Measurements from ENCODE around the gene FATE1.

The FATE1 gene

DNA sequence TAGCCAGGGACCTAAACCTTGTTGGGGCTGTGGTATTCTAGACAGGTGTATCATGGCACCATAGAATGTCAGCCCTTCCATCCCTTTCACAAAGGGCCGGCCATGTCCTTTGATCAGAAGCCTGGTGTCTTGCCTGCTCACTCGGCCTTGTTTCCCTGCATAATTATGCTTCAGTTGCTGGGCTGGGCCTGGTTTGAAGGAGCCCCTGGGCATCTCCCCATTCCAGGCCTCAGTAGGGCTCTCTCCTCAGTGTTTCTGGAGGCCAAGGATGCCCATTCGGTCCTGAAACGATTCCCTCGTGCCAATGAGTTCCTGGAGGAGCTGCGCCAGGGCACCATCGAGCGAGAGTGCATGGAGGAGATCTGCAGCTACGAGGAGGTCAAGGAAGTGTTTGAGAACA is 16.1 kb upstream of the FATE1 start:
- Histone ChIP-seq H3K4me1 (ENCODE audit: insufficient read depth, insufficient read length) (no peaks in the 10 kb centered on the region), H3K36me3 (ENCODE audit: insufficient read depth, insufficient read length, low read length) (no peaks in the 10 kb centered on the region), H3K9ac (ENCODE audit: insufficient read length, low read depth) (no peak overlapping the region), H3K9me3 (ENCODE audit: insufficient read depth, low read length) (no peaks in the 10 kb centered on the region), H3K27me3 (ENCODE audit: insufficient read depth, insufficient read length) (no peaks in the 10 kb centered on the region), H3K4me3 (ENCODE audit: insufficient read length, low read depth) (no peak overlapping the region)
- no peak for TF ChIP-seq YY1 (IDR thresholded peaks at IDR 0.05; ENCODE audit: insufficient read depth, insufficient read length)
- no peak for TF ChIP-seq SUZ12 (IDR thresholded peaks at IDR 0.05; ENCODE audit: extremely low read depth, insufficient read depth, insufficient read length)
- TF ChIP-seq ZNF274 (IDR thresholded peaks at IDR 0.05; ENCODE audit: low read depth, low read length), result no peak
- no peak for DNase-seq (ENCODE audit: low read depth, low spot score)

DNA sequence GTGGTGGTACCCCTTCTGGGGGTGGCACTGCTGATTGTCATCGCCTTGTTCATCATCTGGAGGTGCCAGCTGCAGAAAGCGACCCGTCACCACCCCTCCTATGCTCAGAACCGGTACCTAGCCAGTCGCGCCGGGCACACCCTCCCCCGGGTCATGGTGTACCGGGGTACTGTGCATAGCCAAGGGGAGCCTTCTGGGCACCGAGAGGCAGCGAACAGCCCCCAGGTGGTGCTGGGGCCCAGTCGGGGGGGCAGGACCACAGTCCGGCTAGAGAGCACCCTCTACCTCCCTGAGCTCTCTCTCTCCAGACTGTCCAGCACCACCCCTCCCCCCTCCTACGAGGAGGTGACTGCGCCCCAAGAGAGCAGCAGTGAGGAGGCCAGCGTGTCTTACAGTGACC is 15.3 kb upstream of the FATE1 start:
- no peaks in the 10 kb centered on the region for H3K27me3 ChIP-seq (ENCODE audit: insufficient read depth, insufficient read length)
- no peaks in the 10 kb centered on the region for H3K4me1 ChIP-seq (ENCODE audit: insufficient read depth, insufficient read length)
- no peaks in the 10 kb centered on the region for H3K9me3 ChIP-seq (ENCODE audit: insufficient read depth, low read length)
- DNase-seq (ENCODE audit: low read depth, low spot score), result no peak
- H3K36me3 ChIP-seq (ENCODE audit: insufficient read depth, insufficient read length, low read length), result no peaks in the 10 kb centered on the region
- H3K9ac ChIP-seq (ENCODE audit: insufficient read length, low read depth), result no peak overlapping the region
- H3K4me3 ChIP-seq (ENCODE audit: insufficient read length, low read depth), result no peak overlapping the region
- TF ChIP-seq ZNF274 (IDR thresholded peaks at IDR 0.05; ENCODE audit: low read depth, low read length), result no peak
- TF ChIP-seq SUZ12 (IDR thresholded peaks at IDR 0.05; ENCODE audit: extremely low read depth, insufficient read depth, insufficient read length), result no peak
- TF ChIP-seq YY1 (IDR thresholded peaks at IDR 0.05; ENCODE audit: insufficient read depth, insufficient read length), result no peak

DNA sequence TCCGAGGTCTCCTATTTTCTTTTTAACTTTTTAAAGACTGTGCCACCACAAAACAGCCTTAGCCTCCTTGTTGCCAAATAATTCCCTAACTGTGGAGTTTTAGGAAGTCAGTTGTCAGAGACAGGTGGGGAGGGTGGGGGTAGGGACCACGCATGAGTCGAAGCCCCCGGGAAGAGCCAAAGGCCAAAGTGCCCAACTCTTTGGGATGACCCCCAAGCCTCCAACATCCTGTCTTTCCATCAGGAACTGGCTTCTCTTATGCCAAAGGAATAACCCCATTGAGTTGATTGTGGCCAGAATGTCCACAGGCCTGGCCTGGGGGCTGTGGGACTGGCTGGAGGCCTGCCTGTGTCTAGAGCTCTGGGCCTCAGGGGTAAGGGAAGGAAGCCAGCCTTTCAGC is 14.8 kb upstream of the FATE1 start:
- Histone ChIP-seq H3K4me1 (ENCODE audit: insufficient read depth, insufficient read length) (no peaks in the 10 kb centered on the region), H3K27me3 (ENCODE audit: insufficient read depth, insufficient read length) (no peaks in the 10 kb centered on the region), H3K36me3 (ENCODE audit: insufficient read depth, insufficient read length, low read length) (no peaks in the 10 kb centered on the region), H3K9me3 (ENCODE audit: insufficient read depth, low read length) (no peaks in the 10 kb centered on the region), H3K9ac (ENCODE audit: insufficient read length, low read depth) (no peak overlapping the region), H3K4me3 (ENCODE audit: insufficient read length, low read depth) (no peak overlapping the region)
- TF ChIP-seq ZNF274 (IDR thresholded peaks at IDR 0.05; ENCODE audit: low read depth, low read length) (no peak), YY1 (IDR thresholded peaks at IDR 0.05; ENCODE audit: insufficient read depth, insufficient read length) (no peak), SUZ12 (IDR thresholded peaks at IDR 0.05; ENCODE audit: extremely low read depth, insufficient read depth, insufficient read length) (no peak)
- no peak for DNase-seq (ENCODE audit: low read depth, low spot score)

DNA sequence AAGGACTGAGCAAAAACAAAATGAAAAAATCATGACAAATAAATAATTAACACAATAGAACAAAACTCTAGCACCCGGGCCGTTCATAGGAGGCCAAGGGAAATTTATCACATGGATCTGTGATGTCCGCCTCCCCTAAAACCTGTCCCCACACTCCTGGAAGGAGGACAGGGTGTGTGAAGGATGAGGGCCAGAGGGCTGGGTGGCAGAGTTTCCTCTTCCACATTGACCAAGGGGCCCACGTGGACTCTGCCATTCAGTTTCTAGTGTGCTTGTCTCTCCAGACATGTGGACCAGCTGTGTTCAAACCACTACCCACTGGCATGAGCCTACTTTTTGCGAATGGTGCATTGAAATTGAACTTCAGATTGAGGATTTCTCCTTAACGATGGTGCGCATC is 14.3 kb upstream of the FATE1 start:
- no peak overlapping the region for H3K4me3 ChIP-seq (ENCODE audit: insufficient read length, low read depth)
- TF ChIP-seq ZNF274 (IDR thresholded peaks at IDR 0.05; ENCODE audit: low read depth, low read length) (no peak), SUZ12 (IDR thresholded peaks at IDR 0.05; ENCODE audit: extremely low read depth, insufficient read depth, insufficient read length) (no peak), YY1 (IDR thresholded peaks at IDR 0.05; ENCODE audit: insufficient read depth, insufficient read length) (no peak)
- no peaks in the 10 kb centered on the region for H3K4me1 ChIP-seq (ENCODE audit: insufficient read depth, insufficient read length)
- no peaks in the 10 kb centered on the region for H3K27me3 ChIP-seq (ENCODE audit: insufficient read depth, insufficient read length)
- DNase-seq (ENCODE audit: low read depth, low spot score), result no peak
- no peaks in the 10 kb centered on the region for H3K36me3 ChIP-seq (ENCODE audit: insufficient read depth, insufficient read length, low read length)
- H3K9ac ChIP-seq (ENCODE audit: insufficient read length, low read depth), result no peak overlapping the region
- H3K9me3 ChIP-seq (ENCODE audit: insufficient read depth, low read length), result no peaks in the 10 kb centered on the region

GRCh38 chrX:151702026-151702714 is 13.7 kb upstream of the FATE1 start:
- H3K36me3 ChIP-seq (ENCODE audit: insufficient read depth, insufficient read length, low read length), result no peaks in the 10 kb centered on the region
- no peak for DNase-seq (ENCODE audit: low read depth, low spot score)
- no peak for TF ChIP-seq YY1 (IDR thresholded peaks at IDR 0.05; ENCODE audit: insufficient read depth, insufficient read length)
- H3K27me3 ChIP-seq (ENCODE audit: insufficient read depth, insufficient read length), result no peaks in the 10 kb centered on the region
- H3K9me3 ChIP-seq (ENCODE audit: insufficient read depth, low read length), result no peaks in the 10 kb centered on the region
- no peaks in the 10 kb centered on the region for H3K4me1 ChIP-seq (ENCODE audit: insufficient read depth, insufficient read length)
- H3K9ac ChIP-seq (ENCODE audit: insufficient read length, low read depth), result no peak overlapping the region
- H3K4me3 ChIP-seq (ENCODE audit: insufficient read length, low read depth), result no peak overlapping the region

- DNase-seq (ENCODE audit: low read depth, low spot score), result no peak
- H3K27me3 ChIP-seq (ENCODE audit: insufficient read depth, insufficient read length), result no peaks in the 10 kb centered on the region
- no peaks in the 10 kb centered on the region for H3K4me1 ChIP-seq (ENCODE audit: insufficient read depth, insufficient read length)
- no peak overlapping the region for H3K4me3 ChIP-seq (ENCODE audit: insufficient read length, low read depth)
- no peaks in the 10 kb centered on the region for H3K36me3 ChIP-seq (ENCODE audit: insufficient read depth, insufficient read length, low read length)
- TF ChIP-seq ZNF274 (IDR thresholded peaks at IDR 0.05; ENCODE audit: low read depth, low read length) (no peak), SUZ12 (IDR thresholded peaks at IDR 0.05; ENCODE audit: extremely low read depth, insufficient read depth, insufficient read length) (no peak), YY1 (IDR thresholded peaks at IDR 0.05; ENCODE audit: insufficient read depth, insufficient read length) (no peak)
- H3K9me3 ChIP-seq (ENCODE audit: insufficient read depth, low read length), result no peaks in the 10 kb centered on the region
- H3K9ac ChIP-seq (ENCODE audit: insufficient read length, low read depth), result no peak overlapping the region
These were observed 13.0 kb upstream of the FATE1 start for GRCh38 chrX:151702741-151703340.

DNA sequence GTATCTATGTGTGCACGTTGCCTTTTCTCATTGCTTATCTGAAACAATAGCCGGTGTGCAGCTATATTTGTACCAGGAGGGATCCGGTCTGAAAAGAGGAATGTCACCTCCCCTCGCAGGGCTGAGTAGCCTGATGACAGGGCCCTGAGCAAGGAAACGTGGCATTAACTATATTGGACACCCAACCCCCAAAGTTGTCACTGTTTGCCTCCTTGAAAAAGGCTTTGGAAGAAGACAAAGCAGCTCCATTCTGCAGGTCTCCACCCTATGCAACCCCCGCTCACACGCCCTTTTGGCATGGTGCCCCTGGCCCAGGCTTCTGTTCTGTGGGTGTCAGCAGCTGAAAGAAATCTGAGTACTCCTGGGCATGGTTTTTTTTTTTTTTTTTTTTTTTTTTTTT is 12.3 kb upstream of the FATE1 start:
- H3K9ac ChIP-seq (ENCODE audit: insufficient read length, low read depth), result no peak overlapping the region
- no peak for DNase-seq (ENCODE audit: low read depth, low spot score)

More for the DNA sequence above, 12.3 kb upstream of the FATE1 start:
- Histone ChIP-seq H3K4me3 (ENCODE audit: insufficient read length, low read depth) (no peak overlapping the region), H3K27me3 (ENCODE audit: insufficient read depth, insufficient read length) (no peaks in the 10 kb centered on the region), H3K36me3 (ENCODE audit: insufficient read depth, insufficient read length, low read length) (no peaks in the 10 kb centered on the region), H3K4me1 (ENCODE audit: insufficient read depth, insufficient read length) (no peaks in the 10 kb centered on the region), H3K9me3 (ENCODE audit: insufficient read depth, low read length) (no peaks in the 10 kb centered on the region)
- TF ChIP-seq YY1 (IDR thresholded peaks at IDR 0.05; ENCODE audit: insufficient read depth, insufficient read length) (no peak), ZNF274 (IDR thresholded peaks at IDR 0.05; ENCODE audit: low read depth, low read length) (no peak), SUZ12 (IDR thresholded peaks at IDR 0.05; ENCODE audit: extremely low read depth, insufficient read depth, insufficient read length) (no peak)
